Kidney (tissue), 14 donors: Measurements from ENCODE around the gene ODF2L. TPM values are rescaled to one million over a fixed set of nuclear protein-coding genes. Genes with fewer than 3 reads are reported as not detected.

ENCODE experiments used
- DNase-seq, 5 donors: peaks; one replicate each; pipeline ENCODE4 v3.0.0-alpha.2; 2013 to 2020
- FAIRE-seq: peaks from 2 replicates; lab custom pipeline; 2012; peaks lifted over from hg19 to GRCh38; lab: Jason Lieb, UNC
- H3K27ac ChIP-seq, 2 donors: one replicate each; pipeline ENCODE4 v1.7.0; 2013; ENCODE audit warnings: low read depth in 2 of 2, low read length in 2 of 2, inconsistent platforms in 1 of 2
- H3K27me3 ChIP-seq: one replicate; pipeline ENCODE4 v1.7.1; 2013; ENCODE audit warnings: low read length, inconsistent platforms; ENCODE audit not compliant: control insufficient read depth, insufficient read depth
- H3K36me3 ChIP-seq, 3 donors: one replicate each; pipeline versions ENCODE4 v1.7.0 to v1.7.1; 2013; ENCODE audit warnings: low read length in 3 of 3, control low read depth in 1 of 3, inconsistent platforms in 1 of 3; ENCODE audit not compliant: insufficient read depth in 3 of 3, control insufficient read depth in 2 of 3
- H3K4me1 ChIP-seq, 3 donors: one replicate each; pipeline versions ENCODE4 v1.7.0 to v1.7.1; 2013; ENCODE audit warnings: low read length in 3 of 3, inconsistent platforms in 1 of 3, low read depth in 1 of 3; ENCODE audit not compliant: control insufficient read depth in 2 of 3, insufficient read depth in 2 of 3
- H3K4me3 ChIP-seq, 3 donors: one replicate each; pipeline versions ENCODE4 v1.7.0 to v1.8.1; 2013; ENCODE audit warnings: low read length in 3 of 3, control low read depth in 1 of 3, inconsistent platforms in 1 of 3
- H3K9ac ChIP-seq, 3 donors: one replicate each; pipeline versions ENCODE4 v1.7.0 to v1.7.1; 2013; ENCODE audit warnings: low read length in 3 of 3, control low read depth in 1 of 3, inconsistent platforms in 1 of 3
- H3K9me3 ChIP-seq, 3 donors: one replicate each; pipeline versions ENCODE4 v1.7.0 to v1.7.1; 2013; ENCODE audit warnings: low read length in 3 of 3, control low read depth in 1 of 3, inconsistent platforms in 1 of 3; ENCODE audit not compliant: control insufficient read depth in 2 of 3, insufficient read depth in 1 of 3
- CTCF ChIP-seq: IDR thresholded peaks from 3 replicates; pipeline ENCODE4 v1.5.1; 2012; ENCODE audit warnings: mild to moderate bottlenecking, moderate library complexity, borderline replicate concordance; ENCODE audit not compliant: insufficient read depth; ENCODE audit errors: extremely low read depth
- intact Hi-C: fragments of 100-400 bp; cut with DNase I; formaldehyde crosslinking; loops from one replicate; pipeline ENCODE4 v1.11.1; 2022
- polyA plus RNA-seq: library from polyadenylated mRNA; stranded (reverse); fragments of 350-450 nt; fragmentation: Illumina TruSeq; extraction: RNeasy Lipid Tissue Mini Kit (QIAGEN cat#74804); gene quantifications from one replicate; pipeline ENCODE4 v1.2.3, GENCODE V29; 2014; ENCODE audit warnings: low read depth, low replicate concordance; ENCODE audit not compliant: insufficient read depth
- total RNA-seq: library from RNA; stranded (reverse); fragmentation: NEBNext Ultra II Directional; extraction: Animal tissue kit (Norgen Biotek cat#: 25700); gene quantifications from one replicate; pipeline ENCODE4 v1.2.1, GENCODE V29; 2021
- donor health status: control.
- donor health status: control.
- donor health status: control.
- donor health status: control.
- donor health status: control.
- donor health status: DM: yes; HTN: yes; CAD: no.
- donor health status: Normal renal cell carcinoma (clear cell type).

ODF2L gene
- total and polyA plus RNA-seq, 2 donors from 2014 or later = 19.2 to 57.3 TPM

- H3K36me3 ChIP-seq = no peaks in the 10 kb centered on the region
- TF ChIP-seq CTCF = no peak
- no peaks in the 10 kb centered on the region for H3K27me3 ChIP-seq
- no peak overlapping the region for H3K9ac ChIP-seq
- H3K4me1 ChIP-seq = peaks cover 0 to 2% (median 0%) of the 10 kb centered on the region in 3 donors
- FAIRE-seq = no peak
- H3K9me3 ChIP-seq = no peaks in the 10 kb centered on the region
- no peak for DNase-seq
- no peak overlapping the region for H3K4me3 ChIP-seq
- peak overlapping the region in 1 of 2 donors; percentile 73 for H3K27ac ChIP-seq
- intact Hi-C loops = no loop called here
These were observed 34.3 kb upstream of the ODF2L start for GRCh38 chr1:86430376-86430775.

GRCh38 chr1:86429835-86430234 is 33.7 kb upstream of the ODF2L start:
- Histone ChIP-seq H3K9ac (no peak overlapping the region), H3K9me3 (no peaks in the 10 kb centered on the region)
- intact Hi-C loops = no loop called here

DNA sequence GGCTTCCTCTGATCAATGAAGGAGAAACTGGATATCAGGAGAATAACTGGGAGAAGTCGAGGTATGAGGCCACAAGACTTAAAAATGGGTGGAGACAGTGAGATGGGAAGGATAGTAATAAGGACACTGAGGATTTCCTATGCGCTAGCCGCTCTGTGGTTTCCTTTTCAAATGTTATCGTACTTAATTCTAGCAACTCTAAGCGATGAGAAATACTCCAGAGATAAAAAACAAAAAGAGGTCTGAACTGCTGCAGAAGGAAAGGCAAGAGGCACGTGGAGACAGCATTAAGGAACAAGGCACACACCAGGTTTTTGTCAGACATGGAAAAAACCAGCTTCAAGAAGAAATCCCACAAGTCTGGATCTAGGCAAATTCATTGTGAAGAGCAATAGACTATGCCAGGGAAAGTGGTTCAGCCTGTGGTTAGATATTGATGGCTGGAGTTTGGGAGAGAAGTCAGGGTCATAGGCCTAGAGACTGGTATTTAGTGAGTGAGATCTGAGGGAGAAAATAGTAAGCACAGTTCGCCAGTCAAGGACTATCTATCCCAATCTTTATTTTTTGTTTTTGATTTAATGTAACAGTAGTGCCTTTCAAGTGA is 33.1 kb upstream of the ODF2L start:
- Histone ChIP-seq H3K4me3 (no peak overlapping the region), H3K9me3 (no peaks in the 10 kb centered on the region), H3K4me1 (peaks cover 0 to 2% (median 0%) of the 10 kb centered on the region in 3 donors), H3K9ac (no peak overlapping the region), H3K36me3 (no peaks in the 10 kb centered on the region), H3K27me3 (no peaks in the 10 kb centered on the region), H3K27ac (no peak overlapping the region)
- TF ChIP-seq CTCF = no peak
- FAIRE-seq (no peak), DNase-seq (no peak)
- intact Hi-C loops = no loop called here

More at GRCh38 chr1:86429835-86430234, 33.7 kb upstream of the ODF2L start:
- DNase-seq (peak in 2 of 5 donors; percentile 18 to 58), FAIRE-seq (peak; percentile 91)
- Histone ChIP-seq H3K4me1 (peaks cover 0 to 2% (median 0%) of the 10 kb centered on the region in 3 donors), H3K4me3 (no peak overlapping the region), H3K27me3 (no peaks in the 10 kb centered on the region), H3K36me3 (no peaks in the 10 kb centered on the region), H3K27ac (no peak overlapping the region)
- TF ChIP-seq CTCF = no peak
